Fibroblast of skin of scalp (primary cell): ENCODE measurements around the gene TMEM74B.

Source experiments
- DNase-seq: peaks from one replicate; pipeline ENCODE4 v3.0.0-alpha.2; 2013

TMEM74B gene

DNA sequence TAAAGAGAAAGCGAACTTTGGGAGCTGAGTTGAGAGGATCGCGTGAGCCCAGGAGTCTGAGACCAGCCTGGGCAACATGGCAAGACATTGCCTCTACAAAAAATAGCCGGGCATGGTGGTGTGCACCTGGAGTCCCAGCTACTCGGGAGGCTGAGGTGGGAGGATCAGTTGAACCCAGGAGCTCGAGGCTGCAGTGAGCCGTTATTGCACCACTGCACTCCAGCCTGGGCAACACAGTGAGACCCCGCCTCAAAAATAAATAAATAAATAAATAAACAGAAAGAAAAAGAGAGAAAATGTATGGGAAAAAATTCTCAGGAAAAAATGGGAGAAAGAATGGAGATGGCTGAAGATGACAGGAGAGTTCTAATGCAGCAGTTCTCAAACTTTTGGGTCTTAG is 21.0 kb upstream of the TMEM74B start:
- no peak for DNase-seq

DNA sequence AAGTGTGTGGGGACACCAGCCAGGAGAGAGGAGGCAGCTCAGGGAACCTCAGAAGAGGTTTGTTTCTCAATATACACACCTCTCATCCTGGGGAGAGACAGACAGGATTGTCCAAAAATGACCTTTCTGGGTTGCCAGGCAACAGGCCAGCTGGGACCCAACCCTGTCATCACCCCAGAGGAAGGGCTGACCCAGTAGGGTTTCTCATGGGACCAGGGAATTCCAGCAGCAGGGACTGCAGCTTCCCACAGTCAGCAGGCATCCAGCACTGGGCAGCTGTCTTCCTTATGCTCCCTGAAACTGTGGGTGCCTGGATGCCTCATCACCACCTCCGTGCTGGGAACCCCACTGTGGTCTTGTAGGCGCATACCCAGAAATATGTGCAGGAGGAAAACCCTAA is 19.8 kb upstream of the TMEM74B start:
- DNase-seq, result no peak

DNA sequence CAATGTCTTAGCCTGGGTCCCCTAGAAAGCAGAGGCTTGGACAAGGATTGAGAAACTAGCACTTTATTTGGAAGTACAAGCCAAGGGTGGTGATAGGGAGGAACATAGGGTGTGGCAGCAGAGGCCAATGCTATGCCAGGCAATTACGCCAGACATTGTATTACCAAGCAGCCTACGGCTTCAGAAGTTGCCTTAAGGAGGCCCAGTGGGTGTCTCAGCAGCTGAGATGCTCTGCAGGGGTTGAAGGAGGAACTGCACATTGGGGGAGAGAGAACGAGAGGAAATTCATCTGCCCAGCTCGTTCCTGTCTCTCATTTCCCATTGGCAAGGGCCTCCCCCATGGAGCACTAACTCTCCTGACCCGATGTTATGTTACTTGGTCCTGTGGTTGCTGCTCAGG is 19.3 kb upstream of the TMEM74B start:
- no peak for DNase-seq

DNA sequence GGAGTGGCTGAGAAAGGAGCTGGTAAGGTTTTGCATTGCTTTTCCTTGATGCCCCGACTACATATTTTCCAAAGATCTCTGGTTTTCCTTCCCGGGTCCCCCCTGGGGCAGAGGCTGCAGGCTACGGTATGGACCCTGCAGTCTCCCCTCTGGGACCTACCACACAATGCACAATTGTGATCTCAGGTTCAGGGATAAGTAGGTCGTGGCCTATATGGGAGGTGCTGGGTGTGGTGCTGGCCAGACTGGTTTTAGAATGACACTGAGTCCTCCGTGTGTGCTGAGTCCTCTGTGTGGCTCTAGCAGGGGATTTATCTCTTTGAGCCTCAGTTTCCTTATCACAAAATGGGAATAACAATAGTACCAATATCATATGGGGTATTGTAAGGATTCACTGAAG is 18.8 kb upstream of the TMEM74B start:
- no peak for DNase-seq

DNA sequence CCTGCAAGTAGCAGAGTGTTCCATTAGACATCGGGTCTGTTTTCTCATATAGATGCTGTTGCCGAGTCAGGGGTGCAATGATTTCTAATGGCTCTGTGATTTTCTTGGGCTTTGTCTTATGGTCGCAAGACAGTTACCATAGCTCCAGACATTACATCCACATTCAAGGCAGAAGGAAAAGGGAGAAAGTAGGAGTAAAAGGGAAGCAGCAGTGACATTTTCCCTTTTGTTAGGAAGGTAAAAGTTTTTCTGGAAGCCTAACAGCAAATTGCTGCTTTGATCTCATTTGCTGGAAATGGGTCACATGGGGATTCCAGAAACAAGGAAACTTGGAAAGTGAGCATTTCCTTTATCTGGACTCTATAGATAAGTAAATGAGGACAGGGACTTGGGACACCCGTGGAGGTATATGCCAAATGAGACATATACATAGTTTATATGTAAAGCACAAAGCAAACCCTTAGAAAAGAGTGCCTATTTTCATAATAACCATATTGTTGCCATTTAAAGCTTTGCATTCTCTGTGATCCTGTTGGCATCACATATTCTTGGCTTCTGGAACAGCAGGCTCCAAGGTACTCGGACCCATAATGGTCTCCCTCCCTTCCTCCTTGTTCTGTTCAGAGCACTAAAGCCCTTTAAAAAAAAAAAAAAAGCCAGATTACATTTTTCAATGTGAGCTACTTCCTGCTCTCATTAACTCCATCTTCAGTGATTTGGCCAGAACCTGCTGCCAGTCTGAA is 18.2 kb upstream of the TMEM74B start, which contains the start of gene C20orf202:
C20orf202 (plus strand) TSS at position 693 of the 743 bp plus-strand sequence. CDS start 132 bp downstream, outside the sequence.
- DNase-seq, result no peak

DNA sequence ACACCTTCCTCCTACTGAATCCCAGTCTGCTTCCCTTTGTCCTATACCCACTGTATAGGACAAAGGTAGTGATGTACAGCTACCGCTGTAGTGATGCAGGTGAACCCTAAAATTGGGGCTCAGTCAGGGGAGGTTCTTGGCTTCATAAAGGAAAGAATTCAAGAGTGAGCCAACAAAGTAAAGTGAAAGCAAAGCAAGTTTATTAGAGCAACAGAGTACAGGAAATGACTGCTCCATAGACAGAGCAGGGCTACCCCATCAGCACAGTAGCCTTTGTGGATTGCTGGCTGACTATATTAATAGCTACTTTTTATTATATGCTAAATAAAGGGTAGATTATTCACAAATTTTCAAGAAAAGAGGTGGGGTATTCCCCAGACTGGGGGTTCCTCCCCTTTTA is 15.2 kb upstream of the TMEM74B start:
- no peak for DNase-seq

DNA sequence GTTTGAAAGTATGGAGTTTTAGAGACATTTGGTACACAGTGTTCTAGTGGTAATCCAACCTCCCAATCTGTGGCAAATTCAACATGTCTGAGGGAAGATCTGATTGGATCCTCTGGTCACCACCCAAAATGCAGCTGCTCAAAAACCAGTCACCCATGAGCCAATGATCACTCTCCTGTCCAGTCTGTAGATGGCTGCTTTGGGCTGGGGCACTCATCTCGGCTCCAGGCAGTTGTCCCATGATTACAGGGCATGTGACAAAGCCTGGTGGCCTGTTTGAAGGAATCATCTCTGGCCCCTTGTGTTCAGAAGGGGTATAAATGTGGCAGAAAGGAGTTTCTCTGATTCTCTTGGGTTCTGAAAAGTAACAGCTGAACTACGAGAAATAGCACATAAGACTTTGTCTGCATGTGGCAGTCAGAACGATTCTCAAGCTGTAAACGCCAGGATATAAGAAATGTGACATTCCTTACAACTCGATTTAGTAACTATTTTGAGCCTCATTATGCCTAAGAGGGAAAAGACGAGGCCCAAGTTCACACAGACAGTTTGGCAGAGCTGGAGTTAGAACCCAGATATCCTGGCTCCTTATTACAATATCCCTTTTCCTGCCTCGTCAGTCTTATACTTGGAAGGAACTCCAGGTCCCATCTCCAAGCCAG is 14.6 kb upstream of the TMEM74B start:
- DNase-seq, result no peak

DNA sequence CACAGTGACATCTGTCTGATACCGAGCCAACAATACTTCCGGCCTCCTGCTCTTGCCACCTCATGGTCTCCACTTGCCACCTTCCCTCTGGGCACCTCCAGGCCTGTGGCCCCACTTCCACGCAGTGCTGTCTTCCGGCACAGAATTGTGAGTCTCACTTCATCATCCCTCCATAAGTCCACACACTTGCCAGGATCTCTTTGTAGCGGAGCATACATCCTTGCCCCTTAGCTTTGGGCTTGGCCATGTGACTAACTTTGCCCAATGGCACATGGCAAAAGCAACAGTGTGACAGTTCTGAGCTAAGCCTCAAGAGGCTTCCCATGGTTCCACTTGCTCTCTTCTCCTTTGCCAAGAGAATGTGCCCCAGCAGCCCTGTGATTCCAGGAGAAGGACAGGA is 14.0 kb upstream of the TMEM74B start:
- no peak for DNase-seq

DNA sequence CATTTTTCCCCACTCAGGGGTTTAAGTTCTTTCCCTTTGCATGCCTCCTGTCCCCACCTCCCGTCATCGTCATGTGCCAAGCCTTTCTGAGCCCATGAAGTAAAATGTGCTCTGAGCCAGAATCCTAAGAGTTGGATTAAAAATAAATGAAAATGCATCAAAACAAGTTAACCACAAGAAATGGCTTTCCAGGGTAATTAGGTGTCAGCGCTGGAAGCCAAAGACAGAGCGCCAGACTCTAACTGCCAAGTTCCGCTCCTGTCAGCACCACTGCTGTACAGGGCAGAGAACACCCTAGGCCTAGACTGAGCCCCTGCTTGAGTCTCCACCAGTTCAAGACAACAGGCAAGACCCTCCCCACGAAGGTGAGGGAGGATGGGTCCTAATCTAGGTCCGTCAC is 13.0 kb upstream of the TMEM74B start:
- DNase-seq, result no peak

DNA sequence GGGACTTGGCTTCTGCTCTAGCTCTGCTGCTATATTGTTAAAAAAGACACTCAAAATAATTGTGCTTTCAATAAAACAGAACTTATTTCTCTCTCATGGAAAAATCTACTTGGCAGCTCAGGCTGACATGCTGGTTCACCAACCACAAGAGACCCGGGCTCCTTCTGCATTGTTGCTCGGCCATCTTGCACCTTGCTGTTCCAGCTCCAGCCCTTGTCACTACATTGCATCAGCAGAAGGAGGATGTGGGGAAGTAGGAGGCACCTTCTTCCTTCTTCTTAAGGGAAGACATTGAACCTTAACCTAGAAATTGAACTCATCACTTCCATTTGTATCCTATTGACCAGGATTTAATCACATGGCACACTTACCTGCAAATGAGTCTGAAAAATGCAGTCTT is 11.9 kb upstream of the TMEM74B start:
- no peak for DNase-seq

DNA sequence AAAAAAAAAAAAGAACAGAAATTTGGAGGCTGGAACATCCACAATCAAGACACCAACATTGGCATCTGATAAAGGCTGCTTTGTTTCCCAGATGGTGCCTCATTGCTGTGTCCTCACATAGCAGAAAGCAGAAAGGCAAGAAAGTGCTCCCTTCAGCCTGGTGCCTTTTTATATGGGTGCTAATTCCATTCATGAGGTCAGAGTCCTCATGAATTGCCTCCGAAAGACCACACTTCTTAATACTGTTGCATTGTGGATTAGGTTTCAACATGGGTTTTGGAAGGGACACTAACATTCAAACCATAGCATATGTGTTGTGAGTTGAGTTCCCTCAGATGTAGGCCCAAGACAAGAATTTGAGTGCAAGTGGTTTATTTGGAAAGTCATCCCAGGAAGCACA is 10.4 kb upstream of the TMEM74B start:
- DNase-seq, result no peak

DNA sequence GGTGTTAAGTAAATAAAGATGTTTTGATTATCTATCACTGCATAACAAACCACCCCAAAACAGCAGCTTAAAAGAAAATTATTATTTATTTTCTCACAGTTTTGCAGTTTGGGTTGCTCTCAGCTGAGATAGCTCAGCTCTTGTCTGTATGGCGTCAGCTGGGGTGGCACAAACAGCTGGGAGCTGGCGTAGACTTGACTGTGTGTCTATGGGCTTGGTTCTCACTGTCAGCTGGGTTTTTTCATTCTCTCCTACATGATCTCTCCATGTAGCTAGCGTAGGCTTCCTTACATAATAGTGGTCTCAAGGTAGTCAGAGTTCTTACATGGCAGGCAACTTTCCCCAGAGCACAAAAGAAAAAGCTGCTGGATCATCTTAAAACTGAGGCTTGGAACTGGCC is 6.5 kb upstream of the TMEM74B start:
- DNase-seq, result no peak

DNA sequence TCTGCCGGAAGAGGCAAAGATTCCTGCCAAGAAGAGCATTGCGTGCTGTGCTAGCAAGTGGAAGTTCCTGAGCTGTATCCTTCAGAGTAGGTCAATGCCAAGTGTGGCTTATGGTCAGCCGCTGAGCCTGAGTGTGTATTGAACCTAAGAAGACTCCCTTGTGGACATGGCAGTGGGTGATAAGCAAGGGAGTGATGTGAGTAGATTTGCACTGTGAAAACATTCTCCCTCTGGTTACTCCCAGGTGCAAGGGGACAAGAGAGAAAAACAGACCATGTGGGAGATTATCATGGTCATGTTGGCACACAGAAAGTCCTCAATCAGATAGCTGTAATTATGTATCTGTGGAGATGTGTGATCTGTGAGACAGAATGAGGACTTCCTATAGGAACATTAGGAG is 6.1 kb upstream of the TMEM74B start:
- DNase-seq, result no peak

DNA sequence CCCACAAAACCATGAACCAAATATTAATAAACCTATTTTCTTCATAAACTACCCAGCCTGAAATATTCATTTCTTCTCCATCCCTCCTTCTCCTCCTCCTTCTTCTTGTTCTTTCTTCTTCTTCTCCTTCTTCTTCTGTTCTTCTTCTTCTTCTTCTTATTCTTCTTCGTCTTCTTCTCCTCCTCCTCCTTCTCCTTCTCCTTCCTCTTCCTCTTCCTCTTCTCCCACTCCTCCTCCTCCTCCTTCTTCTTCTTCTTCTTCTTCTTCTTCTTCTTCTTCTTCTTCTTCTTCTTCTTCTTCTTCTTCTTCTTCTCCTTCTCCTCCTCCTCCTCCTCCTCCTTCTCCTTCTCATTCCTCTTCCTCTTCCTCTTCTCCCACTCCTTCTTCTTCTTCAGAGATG is 5.0 kb upstream of the TMEM74B start:
- no peak for DNase-seq

DNA sequence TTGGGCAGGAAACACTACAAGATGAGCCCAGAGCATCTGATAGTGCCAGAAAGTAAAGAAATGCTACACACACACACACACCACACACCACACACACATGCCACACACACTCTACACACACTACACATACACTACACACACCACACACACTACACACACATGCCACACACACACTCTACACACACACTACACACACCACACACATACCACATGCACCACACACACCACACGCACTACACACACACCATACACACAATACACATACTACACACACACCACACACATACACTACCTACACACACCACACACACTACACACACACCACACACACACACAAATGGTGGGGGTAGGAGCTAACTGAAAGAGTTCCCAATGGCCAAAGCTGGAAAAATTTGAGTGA is 3.6 kb upstream of the TMEM74B start:
- no peak for DNase-seq

DNA sequence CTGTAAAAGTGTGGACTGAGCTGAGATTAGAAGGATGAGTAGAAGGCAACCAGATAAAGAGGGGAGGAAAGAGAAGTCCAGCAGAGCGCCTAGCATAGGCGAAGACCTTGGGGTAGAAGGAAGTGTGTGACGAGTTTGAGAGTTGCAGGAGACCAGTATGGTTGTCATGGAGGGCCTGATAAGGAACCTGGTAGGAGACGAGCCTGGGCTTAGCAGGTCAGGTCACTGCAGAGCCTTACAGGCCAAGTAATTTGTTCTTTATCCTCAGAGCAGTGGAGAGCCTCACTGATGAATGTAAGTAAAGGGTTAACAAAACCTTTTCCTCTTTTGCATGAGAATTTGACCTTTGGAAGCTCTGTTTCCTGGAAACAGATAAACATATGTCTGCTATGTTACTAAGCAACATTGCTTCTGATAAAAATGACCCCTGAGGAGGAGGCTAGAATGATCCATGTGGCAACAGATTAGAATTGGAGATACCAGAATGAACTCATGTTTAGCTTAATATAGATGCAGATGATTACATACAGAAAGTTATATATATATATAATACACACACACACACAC is 2.9 kb upstream of the TMEM74B start:
- no peak for DNase-seq

DNA sequence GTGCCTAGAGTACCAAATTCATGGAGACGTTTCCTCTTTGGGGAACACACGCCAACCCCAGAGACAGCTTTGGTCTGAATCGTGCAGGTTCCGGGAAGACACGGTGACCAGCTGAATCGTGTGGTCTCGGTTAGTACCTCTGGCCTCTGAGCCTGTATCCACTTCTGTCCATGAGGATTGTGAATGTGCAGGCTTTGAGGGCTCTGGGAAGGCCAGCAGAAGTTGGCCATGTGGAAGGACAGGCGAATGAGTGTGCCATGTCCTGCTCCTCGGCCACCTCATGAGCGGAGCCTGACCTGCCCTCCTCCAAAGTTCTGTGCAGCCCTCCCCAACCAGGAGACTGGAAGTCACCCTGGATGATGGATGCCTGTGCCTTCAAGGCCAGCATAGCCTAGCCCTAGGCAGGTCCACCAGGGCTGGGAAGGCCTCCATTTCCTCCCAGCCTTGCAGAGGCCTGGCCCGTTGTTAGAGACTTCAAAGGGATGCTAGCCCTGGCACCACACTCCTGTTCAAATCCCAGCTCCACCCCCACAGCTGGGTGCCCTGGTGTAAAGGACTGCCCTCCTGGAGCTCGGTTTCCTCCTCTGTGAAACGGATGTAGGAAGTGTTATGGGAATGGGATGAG is 1.7 kb upstream of the TMEM74B start:
- no peak for DNase-seq

DNA sequence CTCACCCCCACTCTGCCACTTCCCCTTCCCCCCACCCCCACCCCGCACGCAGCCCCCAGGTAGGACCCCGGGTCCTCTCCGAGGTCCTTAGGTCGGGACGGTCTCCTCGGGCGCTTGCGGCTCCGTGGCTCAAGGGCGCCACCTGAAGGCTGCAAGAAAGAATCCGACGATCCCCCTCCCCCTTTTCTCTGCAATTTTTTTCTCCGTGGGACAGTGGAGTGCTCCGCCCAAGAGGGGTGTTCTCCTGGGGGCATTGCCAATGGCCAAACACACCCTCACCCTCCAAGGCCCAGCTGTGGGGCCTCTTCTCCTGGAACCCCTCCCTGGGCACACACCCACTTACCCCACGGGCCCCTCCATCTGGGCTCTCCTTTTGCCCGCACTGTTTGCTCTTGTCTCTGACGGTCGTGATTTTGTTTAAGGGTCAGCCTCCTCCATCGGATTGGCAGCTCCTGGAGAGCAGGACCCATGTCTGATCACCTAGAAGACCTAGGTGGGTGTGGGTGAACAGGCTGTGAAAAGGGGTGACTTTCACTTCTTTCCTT is 1.1 kb upstream of the TMEM74B start:
- DNase-seq, result peak; percentile 53

DNA sequence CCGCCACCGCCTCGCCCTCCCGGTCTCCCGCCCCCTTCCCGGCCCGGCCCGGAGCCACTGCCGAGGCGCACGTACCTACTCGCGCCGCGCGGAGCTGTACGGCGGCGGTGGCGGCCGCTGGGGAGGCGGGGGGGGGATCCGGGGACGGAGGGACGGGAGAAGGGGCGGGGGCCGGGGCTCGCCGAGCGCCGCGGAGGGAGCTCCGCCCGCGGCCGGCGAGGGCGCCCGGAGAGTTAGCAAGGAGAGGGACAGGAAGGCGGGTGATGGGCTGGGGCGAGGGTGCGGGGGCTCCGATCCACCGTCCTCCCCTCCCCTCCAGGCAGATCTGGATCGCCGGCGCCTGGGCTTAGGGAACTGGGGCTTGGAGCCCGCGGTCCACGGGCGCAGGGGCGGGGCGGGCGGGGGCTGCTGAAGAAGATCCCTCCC is 548 bp upstream of the TMEM74B start:
- no peak for DNase-seq

DNA sequence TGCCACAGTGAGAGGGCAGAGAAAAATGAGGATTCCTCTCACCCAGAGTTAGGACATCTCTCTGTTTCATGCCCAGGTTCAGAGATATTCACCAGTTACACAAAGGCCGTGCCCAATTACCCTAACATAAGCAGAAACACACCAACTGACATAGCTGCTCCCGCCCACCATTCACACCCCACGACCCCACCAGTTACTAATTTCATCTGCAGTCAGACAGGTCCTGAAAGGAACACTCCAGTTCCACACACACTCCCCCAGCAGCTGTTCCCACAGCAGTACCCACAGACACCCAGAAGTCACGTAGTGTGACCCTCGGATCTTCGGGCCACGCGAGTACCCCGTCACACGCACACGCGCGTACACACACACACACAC is 532 bp downstream of the TMEM74B start:
- no peak for DNase-seq

DNA sequence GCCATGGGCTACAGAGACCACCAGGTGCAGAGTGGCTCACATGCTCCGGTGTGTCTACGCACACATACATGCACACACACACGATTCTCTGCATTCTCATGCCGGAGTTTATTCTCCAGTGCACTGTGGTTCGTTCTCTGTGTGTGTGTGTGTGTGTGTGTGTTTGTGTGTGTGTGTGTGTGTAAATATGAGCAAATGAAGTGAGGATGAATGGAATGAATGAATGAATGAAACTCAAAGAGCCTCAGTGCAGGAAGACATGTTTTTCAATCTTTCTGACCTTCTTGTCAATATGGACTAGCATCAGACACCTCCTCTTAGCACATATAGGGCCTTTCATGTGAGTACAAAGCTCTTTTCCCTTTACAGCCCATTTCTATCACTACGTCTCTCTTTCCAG is 1.6 kb downstream of the TMEM74B start:
- no peak for DNase-seq

DNA sequence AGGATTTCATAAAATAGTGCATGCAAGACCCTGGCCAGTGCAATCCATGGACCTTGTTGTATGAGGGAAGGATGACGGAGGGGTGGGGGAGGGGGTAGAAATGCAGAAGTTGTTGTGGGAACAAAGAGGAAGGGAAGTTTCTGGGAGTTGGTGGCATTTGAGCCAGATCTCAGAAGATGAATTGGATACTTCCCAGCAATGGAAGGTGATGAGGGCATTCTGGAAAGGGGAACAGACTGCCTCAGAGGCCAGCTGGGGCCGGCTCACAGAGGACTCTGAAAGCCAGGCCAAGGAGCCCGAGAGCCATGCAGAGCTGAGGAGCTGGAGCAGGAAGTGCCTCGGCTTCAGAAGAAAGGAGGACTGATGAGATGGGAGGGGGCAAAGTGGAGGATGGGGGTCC is 2.7 kb downstream of the TMEM74B start:
- DNase-seq, result no peak

DNA sequence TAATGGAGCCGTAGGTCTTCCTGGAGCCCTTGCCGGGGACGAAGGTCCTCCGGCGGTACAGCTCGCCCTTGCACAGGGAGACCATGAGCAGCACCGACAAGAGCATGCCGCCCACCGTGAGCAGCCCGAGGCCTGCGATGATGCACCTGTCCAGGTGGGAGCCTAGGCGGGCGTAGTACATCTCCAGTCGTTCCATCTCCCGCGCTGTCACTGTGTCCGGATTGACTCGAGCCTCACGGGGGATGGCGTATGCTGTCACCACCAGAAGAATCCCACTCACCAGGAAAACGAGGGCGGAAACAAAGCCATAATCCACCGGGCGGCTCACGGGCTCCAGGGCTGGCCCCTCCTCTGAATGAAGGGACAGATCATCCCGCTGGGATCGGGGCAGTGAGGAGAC is 3.8 kb downstream of the TMEM74B start:
- DNase-seq, result no peak
